Brain microvascular endothelial cell (primary cell): ENCODE measurements around the gene ZCCHC2.

Experiments used
- DNase-seq: peaks from one replicate; pipeline ENCODE4 v3.0.0-alpha.2; 2020
- H3K27ac ChIP-seq: fragments of 250-450 bp; sonication (Bioruptor Pico); 2 replicates; pipeline ENCODE4 v1.5.1; 2020; ENCODE audit warnings: mild to moderate bottlenecking, moderate library complexity
- H3K27me3 ChIP-seq: fragments of 250-450 bp; sonication (Bioruptor Pico); replicated peaks from 2 replicates; pipeline ENCODE4 v1.5.1; 2020; ENCODE audit warnings: mild to moderate bottlenecking
- H3K36me3 ChIP-seq: fragments of 250-450 bp; sonication (Bioruptor Pico); replicated peaks from 2 replicates; pipeline ENCODE4 v1.5.1; 2020; ENCODE audit warnings: mild to moderate bottlenecking
- H3K4me3 ChIP-seq: 2 replicates; pipeline ENCODE4 v1.5.1; 2011; ENCODE audit warnings: low read depth, mild to moderate bottlenecking, control low read depth, low read length, moderate library complexity
- in situ Hi-C: cut with HindIII; loops from 2 replicates; pipeline ENCODE4 v1.10.0; 2017; ENCODE audit warnings: low sequenced_read_pairs, low pct_ligation_motif_present
- TF ChIP-seq, protein P1 (sequence below): IDR thresholded peaks from 2 replicates; pipeline ENCODE4 v1.5.1; 2011; ENCODE audit warnings: low read depth, mild to moderate bottlenecking, moderate library complexity, low read length, control low read depth, inconsistent platforms; ENCODE audit errors: missing control alignments

The ZCCHC2 gene

DNA sequence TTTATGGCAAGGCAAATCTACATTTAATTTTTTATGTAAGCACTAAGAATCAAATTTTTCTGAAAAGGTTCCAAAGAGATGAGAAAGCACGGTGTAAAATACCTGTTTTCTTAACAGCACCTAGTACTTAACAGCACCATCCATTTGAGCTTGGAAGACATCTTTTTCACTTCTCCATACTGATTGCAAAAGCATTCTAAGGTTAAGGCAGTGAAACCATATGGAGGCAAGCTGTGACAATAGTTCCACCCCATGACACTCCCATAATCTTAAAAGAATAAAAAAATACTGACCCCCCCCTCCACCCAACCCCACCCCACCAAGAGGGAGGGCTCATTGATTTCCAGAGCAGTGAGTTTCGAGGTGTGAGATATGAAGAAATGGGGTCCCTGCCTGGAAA is 60.6 kb downstream of the ZCCHC2 start:
- no peak overlapping the region for H3K27ac ChIP-seq
- no peaks in the 10 kb centered on the region for H3K27me3 ChIP-seq
- TF ChIP-seq, protein P1, sequence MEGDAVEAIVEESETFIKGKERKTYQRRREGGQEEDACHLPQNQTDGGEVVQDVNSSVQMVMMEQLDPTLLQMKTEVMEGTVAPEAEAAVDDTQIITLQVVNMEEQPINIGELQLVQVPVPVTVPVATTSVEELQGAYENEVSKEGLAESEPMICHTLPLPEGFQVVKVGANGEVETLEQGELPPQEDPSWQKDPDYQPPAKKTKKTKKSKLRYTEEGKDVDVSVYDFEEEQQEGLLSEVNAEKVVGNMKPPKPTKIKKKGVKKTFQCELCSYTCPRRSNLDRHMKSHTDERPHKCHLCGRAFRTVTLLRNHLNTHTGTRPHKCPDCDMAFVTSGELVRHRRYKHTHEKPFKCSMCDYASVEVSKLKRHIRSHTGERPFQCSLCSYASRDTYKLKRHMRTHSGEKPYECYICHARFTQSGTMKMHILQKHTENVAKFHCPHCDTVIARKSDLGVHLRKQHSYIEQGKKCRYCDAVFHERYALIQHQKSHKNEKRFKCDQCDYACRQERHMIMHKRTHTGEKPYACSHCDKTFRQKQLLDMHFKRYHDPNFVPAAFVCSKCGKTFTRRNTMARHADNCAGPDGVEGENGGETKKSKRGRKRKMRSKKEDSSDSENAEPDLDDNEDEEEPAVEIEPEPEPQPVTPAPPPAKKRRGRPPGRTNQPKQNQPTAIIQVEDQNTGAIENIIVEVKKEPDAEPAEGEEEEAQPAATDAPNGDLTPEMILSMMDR = no peak
- DNase-seq = no peak
- no peak overlapping the region for H3K4me3 ChIP-seq
- in situ Hi-C loops = no loop called here
- H3K36me3 ChIP-seq = no peaks in the 10 kb centered on the region

DNA sequence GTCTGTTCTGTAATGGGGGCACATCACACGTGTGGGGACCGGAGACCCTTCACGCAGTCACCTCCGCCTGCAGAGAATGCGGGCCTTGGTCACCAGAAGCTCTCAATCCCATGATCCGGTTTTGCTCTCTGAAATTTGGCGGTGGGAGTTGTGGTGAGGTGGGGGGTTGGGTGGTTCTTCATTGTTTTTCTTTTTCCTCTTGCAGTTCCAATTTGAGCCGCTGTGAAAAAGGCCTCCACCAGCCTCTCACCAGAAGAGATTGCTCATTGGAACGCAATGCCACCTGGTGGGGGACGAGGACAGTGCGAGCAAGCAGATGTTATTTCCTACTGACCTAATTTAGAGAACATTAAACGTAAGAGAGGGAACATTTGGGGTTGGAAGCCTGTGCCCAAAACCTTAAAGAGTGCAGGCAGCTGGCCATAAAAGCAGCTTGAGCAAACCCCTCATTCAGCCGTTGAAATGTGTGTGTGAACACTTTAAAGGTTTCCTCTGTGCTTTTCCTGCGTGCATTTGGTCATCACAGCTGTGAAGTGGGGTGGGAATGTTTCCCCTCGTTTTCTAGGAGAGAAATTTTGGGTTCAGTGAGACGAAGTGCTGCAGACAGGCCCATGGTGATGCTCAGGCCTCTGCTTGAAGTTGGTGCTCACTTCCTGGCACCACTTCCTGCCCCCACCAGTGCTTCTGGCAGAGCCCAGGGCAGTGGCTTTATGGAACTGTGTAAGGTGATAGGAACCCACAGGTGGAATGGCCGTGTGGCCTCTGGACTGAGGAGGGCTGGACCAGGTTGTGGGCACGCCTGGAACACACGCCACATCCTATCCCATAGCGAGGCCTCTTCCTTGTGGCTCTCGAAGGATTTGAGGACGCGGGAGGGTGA is 61.7 kb downstream of the ZCCHC2 start:
- peak overlapping the region; percentile 27 for H3K4me3 ChIP-seq
- in situ Hi-C loops = no loop called here
- peak; percentile 86 for DNase-seq
- H3K36me3 ChIP-seq = no peaks in the 10 kb centered on the region
- H3K27ac ChIP-seq = no peak overlapping the region
- TF ChIP-seq, protein P1 = peak; percentile 99
- no peaks in the 10 kb centered on the region for H3K27me3 ChIP-seq

DNA sequence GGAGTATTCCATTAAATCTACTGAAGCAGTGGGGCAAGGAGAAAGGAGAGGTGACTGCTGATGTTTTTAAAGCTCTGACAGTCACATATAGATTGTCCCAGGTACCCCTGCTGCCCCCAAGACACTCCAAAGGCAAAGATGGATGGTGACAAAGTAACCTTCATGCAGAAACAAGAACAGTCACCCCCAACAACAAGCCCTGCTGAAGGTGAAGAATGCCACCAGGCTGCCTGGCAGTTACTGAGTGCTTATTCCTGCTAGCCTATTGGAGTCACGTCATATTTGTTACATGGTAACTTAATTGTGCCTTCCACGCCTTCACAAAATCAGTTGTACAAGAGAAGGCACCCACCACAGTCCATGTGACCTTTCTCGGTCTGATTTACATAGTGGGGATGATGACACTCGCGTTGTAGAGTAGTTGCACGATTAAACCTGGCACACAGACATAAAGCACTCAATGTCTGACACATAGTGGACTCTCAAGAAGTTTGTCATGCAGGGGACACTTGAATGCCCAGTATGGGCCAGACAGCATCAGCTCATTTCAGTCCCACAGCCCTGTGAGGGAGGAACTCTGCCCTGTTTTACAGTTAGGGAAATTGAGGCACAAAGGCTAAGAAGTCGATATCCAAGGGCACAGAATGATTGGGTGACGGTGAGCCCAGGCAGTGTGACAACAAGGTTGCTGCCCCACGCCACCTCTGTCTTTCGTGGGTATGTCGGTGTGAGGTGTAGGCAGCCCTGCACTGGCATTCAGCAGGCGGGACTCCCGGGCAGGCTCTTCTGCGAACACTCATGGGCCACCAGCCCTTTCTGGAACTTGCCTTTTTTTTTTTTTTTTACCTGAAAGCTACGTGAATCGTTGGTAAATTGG is 62.7 kb downstream of the ZCCHC2 start:
- no peaks in the 10 kb centered on the region for H3K36me3 ChIP-seq
- DNase-seq = no peak
- no peak overlapping the region for H3K4me3 ChIP-seq
- in situ Hi-C loops = no loop called here
- H3K27ac ChIP-seq = no peak overlapping the region
- TF ChIP-seq, protein P1 = no peak
- no peaks in the 10 kb centered on the region for H3K27me3 ChIP-seq

DNA sequence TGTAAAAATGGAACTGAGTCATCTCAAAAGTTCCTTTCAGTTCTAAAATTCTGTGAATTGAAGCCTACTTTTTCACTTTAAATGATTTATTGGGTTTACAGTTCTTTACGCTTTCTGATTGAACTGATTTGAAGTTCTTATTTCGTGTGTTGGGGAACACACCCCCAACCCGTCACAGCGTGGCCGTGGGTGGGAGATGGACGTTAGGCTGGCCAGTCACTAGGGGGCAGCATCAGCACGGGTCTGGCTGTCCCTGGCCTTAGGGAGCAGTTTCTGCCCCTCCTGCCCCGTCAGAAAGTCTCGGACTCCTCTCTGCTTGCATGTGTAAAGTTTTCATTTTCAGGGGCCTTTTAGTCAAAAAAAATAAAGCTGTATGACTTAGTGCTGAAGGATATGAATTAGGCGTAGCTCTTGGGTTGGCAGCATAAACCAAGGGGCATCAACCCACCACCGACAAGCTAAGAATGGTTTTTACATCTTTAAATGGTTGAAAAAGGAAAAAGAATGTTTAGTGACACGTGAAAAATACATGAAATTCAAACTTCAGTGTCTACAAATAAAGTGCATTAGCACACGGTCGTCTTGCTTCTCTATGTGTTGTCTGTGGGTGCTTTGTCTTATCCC is 63.4 kb downstream of the ZCCHC2 start:
- Histone ChIP-seq H3K27me3 (no peaks in the 10 kb centered on the region), H3K4me3 (peak overlapping the region; percentile 1), H3K27ac (no peak overlapping the region), H3K36me3 (no peaks in the 10 kb centered on the region)
- TF ChIP-seq, protein P1 = peak; percentile 99
- peak; percentile 59 for DNase-seq
- in situ Hi-C loops = no loop called here

DNA sequence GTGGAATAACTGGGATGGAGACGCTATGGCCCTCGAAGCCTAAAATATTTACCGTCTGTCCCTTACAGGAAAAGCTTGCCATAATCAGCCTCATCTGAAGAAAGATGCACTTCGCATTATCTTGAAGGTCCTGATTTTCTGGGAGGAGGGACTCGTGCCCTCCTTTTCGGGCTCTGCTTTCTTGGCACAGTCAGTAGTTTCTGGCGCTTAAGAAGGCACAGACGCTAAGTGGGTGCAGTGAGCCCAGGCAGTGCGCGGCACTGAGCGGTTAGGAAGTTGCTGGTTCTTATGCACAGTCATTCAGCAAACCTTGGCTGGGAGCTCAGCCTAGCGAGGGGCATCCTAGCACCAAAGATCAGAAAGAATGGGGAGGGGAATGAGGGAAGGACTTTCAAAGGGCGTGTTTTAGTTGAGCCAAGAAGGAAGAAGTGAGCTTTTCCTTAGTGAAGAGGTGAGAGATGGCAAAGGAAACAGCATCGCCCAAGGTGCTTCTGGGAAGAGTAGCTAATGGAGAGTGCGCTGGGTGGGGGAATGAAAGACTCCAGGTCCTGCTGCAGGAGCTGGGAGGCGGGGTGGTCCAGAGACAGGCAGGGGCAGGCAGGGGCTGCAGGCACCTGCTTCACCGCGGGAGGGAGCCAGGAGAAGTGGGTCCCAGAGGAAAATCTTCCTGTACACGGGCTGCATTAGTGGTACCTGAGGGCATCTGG is 64.1 kb downstream of the ZCCHC2 start:
- in situ Hi-C loops = no loop called here
- TF ChIP-seq, protein P1 = no peak
- Histone ChIP-seq H3K27me3 (no peaks in the 10 kb centered on the region), H3K36me3 (no peaks in the 10 kb centered on the region), H3K27ac (no peak overlapping the region), H3K4me3 (no peak overlapping the region)
- DNase-seq = no peak
